ENCODE measurements around the gene IL1F10.
"Not testable (repeated sequence)": the region's sequence is repeated elsewhere in the genome, so short reads cannot be mapped to it uniquely, and the experiment has no call there.

The IL1F10 gene

DNA sequence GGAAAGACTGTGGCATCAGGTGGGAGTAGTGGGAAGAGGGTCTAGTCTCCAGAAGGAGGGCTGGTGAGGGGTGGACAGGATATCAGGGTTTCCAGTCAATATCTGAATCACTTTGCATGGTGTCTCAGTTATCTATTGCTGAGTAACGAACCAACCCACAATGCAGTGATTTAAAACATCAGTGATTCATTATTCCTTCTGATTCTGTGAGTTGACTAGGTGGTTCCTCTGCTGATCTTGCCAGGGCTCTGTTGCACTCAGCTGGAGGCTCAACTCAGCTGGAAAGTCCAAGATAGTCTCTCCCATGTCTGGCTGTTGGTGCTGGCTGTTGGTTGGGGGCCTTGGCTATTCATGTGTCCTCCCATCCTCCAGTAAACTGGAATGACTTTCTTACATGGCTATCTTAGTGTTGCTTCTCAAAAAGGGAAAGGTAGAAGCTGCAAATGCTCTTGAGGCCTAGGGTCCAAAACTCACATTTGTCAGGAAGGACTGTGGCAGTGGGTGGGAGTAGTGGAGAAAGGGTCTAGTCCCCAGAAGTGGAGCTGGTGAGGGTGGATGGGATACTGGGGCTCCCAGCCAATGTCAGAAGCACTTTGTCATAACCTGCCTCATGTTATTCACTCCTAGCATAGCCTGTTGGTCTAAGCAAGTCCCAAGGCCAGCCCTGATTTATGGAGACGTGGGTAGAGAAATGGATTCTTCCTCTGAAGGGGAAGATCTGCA, 13.9 kb downstream of the IL1F10 start:
- DNase-seq: no peak

DNA sequence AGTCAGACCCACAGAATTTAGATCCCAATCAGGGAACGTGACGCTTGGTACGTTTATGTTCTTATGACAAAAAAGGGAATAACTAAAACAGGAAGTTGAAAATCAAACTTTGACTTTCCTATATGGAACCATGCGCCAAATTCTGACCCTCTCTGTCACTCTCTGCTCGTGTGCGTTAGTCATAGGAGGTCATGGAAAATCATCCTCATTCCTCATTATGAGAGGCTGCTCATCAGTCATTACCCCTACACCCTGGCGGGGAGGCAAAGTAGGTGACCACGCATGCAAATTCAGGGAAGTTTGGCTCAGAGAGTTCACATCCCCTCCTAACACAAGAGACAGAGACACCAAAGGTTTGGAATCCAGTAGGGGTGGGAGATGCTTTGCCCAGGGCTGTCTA, 15.5 kb downstream of the IL1F10 start:
- DNase-seq: no peak

DNA sequence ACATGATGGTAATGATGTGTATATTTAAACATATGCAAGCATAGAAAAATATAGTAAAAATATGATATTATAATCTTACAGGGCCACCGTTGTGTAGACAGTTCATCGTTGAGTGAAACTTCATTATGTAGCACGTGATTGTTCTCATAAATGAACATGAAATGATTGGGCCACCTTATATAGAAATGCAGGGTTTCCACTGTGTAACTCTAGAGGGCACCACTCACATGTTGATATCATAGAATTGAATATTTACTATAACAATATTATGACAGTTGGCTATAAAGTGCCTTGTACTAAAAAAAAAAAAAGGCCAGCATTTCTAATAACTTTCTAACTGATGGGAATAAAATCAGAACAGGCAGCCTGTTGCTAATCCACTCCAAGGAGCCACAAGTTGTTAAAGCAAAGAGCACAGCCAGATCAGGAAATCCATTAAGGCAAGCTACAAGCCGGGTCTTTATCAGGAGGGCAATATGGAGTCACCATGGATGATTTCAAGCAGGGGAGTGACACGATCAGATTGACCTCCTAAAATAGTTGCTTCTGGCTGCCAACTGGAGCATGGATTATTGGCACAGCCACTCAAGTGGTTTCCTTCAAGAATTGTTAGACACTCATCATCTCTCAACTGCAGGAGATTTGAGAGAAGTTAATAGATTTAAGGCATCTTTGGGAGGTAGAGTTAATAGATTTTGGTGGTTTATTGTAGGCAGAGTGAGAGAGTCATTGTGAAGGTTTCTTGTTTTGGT, 16.7 kb downstream of the IL1F10 start:
- no peak for DNase-seq

DNA sequence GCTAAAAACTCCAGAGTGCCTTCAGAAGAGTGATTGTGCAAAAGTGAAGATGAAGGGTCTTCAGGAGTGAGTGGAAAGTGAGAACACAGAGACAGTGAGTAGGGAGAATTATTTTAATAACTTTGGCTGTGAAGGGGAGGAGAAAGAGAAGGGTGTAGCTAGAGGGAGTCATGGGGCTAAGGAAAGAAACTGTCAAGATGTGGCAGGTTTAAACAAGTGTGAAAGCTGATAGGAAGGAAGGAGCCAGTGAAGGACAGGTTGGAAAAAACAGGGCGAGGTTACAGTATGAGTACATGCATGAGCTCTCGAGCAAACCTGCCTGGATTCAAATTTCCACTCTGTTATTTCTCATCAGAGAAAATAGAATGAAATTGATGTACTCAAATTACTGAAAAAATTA, 17.8 kb downstream of the IL1F10 start:
- DNase-seq: no peak

DNA sequence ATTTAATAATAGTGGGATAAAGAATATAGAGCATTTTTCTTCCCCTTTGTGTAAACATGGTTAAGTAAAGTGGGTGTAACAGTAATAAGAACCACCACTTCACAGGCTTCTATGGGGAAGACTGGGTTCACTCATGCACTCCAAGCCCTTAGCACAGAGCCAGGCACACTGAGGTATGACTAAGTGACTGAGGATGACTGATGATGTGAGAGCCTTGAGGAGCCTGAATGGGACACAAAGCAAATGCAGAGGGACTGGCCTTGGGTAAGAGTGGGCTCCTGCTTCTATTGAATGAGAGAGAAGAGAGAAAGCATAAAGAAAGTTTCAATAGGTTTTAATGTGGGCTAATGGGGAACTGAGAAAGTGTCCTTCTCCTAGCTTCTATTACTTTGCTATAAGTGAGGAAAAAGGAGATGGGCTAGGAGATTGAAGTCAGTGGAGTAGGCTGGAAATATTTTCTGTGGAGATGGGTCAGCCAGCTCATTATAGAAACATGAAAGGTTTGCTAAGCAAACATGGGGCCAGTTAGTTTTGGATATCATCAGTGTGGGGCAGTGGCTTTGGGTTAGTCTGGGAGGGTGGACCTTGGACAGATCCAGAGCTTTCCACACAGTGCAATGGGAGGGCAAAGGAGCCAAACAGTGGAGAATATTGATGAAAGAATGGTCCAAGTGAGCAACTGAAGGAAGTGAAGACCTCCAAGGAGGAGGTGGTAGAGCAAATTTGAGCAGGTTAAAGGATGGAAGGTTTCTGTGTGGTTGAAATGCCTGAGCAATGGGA, 20.6 kb downstream of the IL1F10 start:
- DNase-seq: no peak

DNA sequence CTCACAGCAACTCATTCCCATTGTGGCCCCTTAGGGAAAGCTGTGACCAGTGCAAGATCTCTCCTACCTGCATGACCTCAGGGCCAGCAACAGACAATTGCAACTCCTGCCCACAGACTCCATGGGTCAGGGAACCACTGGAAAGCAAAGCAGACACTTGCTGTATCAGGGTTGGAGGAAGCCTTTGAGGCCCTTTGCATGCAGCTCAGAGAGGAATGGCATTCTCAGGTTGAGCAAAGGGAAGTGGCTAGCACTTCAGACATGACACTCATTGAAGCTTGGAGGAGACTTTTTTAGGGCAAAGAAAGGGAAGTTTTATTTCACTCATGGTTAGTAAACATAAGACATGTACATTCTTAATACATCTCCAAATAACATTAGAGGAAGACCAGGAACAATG, 22.1 kb downstream of the IL1F10 start:
- DNase-seq: no peak

DNA sequence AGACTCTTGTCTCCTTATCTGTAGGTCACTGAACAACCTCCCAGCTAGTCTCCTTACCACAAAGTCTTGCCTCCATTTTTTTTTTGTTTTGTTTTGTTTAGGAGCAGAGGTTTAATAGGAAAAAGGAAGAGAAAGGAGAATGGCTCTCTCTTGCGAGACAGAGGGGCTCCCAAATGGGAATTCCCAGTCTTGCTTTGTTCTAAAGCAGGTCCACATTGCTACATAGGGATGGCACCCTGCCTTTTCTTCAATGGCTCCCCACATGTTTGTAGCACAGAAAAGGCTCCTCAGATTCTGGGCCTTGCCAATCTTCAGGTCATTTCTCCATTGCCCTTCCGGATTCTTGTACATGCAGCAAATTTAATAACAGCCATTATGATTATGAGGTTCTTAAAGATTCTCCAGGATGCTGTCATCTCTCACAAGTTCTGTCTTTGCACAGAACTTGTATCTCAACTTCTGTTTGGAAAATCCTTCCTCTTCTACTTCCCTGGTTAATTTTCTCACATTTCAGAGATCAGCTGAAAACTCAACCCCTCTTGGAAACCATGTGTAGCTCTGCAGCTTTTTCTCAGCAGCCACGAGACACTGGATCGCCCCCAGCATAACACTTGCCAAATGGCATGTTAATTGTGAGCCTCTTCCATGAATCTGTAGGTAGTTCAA, 23.6 kb downstream of the IL1F10 start:
- DNase-seq: no peak

DNA sequence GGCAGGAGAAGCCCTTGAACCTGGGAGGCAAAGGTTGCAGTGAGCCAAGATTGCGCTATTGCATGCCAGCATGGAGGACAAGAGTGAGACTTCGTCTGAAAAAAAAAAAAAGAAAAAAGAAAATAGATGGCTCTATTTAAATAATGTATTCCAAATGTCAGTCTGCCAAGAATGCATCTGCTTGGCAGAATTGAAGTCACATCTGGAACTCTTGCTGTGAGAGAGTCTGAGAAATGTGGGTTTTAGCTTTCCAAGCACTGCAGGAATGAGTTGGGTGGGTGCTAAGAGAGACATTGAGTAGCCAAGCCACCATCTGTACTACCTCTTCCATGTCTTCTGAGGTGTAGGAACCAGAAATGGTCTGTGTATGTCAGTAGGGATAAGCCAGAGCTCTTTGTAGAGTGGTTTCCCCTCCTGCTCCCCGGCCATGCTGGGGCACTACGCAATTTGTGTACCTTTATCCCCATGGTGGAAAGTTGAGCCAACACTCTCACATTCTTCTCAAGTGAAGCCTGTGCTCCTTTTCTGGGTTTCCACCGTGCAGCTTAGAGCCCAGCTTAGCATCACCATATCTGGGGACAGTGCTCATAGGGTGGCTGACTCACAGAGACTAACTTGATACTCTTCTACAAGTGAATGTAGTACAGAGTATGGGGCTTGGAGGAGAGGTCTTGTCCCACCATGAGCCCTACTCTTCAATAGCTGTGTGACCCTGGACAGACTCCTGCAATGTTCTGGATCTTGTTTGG, 25.3 kb downstream of the IL1F10 start:
- DNase-seq: no peak

DNA sequence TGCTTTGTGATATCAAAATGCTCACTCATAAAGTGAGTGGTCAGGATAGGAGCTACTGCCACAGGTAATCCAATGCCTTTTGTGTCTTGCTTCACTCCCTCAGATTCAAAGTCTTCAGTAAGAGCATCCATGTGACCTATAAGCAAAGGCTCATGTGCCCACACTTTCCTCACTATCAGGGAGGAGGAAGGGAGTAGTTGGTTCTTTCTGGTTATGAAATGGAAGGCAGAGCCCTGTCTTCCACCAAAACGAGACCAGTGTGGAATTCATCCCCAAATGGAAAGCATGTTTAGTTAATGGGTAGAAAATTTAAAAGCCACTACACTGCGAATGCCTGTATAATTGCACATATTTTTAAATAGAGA, 25.8 kb downstream of the IL1F10 start:
- DNase-seq: no peak

DNA sequence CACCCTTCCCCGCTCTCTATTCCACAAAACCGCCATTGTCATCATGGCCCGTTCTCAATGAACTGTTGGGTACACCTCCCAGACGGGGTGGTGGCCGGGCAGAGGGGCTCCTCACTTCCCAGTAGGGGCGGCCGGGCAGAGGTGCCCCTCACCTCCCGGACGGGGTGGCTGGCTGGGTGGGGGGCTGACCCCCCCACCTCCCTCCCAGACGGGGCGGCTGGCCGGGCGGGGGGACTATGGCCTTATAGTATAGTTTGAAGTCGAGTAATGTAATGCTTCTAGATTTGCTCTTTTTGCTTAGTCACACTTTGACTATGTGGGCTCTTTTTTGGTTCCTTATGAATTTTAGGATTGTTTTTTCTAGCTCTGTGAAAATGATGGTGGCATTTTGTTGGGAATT, 28.5 kb downstream of the IL1F10 start:
- DNase-seq: not testable (repeated sequence)

DNA sequence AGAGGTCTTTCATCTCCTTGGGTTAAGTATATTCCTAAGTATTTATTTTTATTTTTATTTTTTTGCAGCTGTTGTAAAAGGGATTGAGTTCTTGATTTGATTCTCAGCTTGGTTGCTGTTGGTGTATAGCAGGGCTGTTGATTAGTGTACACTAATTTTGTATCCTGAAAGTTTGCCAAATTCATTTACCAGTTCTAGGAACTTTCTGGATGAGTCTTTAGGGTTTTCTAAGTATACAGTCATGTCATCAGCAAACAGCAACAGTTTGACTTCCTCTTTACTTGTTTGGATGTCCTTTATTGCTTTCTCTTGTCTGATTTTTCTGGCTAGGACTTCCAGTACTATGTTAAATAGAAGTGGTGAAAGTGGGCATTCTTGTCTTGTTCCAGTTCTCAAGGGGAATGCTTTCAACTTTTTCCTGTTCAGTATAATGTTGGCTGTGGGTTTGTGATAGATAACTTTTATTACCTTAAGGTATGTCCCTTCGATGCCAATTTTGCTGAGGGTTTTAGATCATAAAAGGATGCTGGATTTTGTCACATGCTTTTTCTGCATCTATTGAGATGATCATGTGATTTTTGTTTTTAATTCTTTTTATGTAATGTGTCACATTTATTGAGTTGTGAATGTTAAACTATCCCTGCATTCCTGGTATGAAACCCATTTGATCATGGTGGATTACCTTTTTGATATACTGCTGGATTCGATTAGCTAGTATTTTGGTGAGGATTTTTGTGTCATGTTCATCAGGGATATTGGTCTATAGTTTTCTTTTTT, 29.3 kb downstream of the IL1F10 start:
- not testable (repeated sequence) for DNase-seq

DNA sequence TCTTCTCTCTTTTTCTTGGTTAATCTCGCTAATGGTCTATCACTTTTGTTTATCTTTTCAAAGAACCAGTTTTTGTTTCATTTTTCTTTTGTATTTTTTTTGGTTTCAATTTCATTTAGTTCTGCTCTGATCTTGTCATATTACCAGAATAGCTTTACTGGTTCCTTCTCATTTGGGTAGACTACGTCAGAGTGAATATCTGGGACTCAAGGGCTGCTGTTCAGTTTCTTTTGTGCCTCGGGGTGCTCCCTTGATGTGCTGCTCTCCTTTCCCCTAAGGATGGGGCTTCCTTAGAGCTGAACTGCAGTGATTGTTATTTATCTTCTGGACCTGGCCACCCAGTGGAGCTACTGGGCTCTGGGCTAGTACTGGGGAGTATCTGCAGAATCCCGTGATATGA, 30.3 kb downstream of the IL1F10 start:
- no peak for DNase-seq

DNA sequence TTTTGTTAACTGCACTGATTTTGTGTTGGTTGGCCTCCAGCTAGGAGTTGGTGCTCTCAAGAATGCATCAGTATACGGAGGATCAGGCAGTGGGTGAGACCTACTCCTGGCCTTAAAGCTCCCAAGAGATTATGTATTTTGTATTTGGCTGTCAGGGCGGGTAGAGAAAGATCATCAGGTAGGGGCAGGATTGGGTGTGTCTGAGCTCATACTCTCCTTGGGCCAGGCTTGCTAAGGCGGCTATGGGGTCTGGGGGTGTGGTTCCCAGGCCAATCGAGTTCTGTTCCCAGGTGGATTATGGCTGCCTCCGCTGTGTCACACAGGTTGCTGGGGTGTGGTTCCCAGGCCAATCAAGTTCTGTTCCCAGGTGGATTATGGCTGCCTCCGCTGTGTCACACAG, 30.8 kb downstream of the IL1F10 start:
- DNase-seq: no peak

DNA sequence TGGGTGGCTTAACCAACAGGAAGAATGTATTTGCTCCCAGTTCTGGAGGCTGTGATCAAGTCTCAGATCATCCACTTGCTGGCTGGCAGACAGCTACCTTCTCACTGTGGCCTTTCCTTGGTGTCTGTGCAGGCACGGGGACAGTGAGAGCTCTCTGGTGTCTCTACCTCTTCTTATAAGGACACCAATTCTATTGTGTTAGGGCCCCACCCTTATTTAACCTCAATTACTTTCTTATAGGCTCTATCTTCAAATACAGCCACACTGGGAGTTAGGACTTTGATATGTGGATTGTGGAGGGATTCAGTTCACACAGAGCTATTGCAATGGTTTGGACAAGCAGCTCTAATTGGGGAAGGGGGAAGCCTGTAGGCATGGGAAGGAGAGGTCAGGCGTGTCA, 34.4 kb downstream of the IL1F10 start:
- DNase-seq: no peak

DNA sequence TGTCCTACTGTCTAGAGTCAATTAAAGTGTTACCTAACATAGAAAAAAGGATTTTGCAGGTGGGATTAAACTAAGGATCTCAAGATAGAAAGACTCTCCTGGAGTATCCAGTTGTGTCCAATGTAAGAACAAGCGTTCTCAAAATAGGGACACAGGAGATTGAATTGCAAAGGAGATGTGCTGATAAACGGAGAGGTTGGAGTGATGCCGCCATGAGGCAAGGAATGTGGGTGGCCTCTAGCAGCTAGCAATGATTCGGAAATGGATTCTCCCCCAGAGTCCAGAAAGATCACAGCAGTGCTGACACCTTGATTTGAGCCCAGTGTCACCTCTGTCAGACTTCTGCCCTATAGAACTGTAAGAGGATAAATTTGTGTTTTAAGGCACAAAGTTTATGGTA, 35.5 kb downstream of the IL1F10 start:
- no peak for DNase-seq

DNA sequence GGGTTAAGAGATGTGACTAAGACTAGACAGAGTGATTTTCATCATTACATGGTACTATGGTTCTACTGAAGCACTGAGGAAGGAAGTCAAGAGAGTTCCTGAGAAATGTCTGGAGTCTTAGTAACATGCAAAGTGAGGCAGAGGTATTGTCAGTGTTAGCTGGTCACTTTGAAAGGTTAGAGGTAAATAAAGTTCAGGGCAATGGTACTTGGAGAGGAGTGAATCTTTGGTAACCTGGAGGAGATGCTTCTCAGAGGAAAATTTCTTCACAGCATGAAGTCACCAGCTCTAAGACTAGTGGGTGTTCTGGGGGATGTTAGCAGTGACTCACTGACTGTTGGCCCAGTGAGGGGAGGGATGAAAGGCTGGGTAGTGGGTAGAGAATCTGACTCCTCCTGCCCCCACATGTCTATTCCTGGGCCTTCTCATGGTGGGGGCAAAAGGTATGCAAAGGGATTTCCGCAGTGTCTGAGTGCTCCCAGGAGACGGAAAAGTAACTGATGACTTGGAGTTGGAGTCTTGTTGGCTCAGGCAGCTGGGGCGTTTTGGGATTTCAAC, 36.4 kb downstream of the IL1F10 start:
- no peak for DNase-seq

DNA sequence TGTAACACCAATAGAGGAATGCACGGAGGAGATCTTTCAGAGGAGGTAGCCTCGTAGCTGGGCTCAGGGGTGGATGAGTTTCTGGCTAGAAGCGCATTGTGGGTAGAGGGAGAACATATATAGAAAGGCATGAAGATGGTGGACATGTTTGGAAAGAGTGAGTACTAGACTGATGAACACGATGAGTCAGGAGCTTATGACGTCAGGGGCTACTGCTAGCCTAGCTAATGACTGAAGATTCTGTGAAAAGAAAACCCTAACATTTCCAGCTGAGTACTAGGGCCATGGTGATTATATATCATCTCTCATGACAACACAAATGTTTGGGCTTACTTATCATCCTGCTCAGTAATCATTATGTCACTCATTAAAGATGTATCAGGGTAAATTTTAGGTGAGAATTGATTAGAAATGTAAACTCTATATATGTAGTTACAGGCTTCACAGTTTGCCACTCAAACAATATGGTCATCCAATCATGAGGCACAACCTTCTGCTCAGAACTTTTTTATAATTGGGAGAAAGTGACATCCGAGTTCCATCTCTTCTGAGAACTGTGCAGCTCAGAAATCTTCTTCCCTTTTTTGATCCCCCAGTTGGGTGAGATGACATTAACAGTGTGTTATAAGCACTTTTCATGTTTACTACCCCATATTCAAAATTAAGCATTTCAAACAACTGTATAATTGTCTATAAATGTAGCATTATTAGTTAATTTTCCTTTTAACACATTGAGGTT, 37.4 kb downstream of the IL1F10 start:
- DNase-seq: no peak

DNA sequence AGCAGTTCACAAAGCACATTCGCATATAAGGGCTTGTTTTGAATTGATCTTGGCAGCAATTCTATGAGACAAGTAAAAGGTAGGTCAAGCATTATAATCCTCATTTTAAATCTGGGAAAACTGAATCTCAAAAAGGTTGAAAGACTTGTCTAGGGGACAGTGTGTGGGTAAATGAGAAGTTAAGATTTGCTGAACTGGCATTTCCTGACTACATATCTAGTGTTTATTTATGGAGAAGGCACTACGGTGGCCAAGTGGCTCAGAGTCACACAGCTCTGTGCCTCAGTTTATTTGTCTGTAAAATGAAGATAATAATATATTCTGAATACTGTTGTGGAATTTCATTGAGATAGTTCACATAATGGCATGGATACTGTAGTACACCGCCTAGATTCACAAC, 43.4 kb downstream of the IL1F10 start:
- DNase-seq: no peak

DNA sequence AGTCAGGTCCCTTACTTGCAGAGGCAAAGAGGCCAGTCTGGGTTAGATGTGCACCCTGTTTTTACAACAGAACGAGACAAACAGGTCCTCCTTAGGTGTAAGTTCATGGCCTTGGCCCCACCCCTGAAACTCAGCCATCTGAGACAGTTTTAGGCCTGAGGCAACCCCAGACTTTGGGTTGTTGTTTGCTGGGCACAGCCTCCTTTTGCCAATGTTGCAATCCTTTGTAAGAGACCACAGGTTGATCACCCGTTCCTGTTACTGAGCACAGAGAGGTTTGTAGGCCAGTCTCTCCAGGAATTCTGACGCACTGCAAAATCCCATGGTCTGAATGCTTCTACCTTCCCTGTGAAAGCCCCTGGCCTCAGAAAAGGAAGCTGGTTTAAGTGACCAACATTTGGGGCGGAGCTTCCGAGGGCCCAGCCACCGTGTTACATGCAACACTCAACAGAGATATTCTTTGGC, 44.1 kb downstream of the IL1F10 start:
- no peak for DNase-seq

DNA sequence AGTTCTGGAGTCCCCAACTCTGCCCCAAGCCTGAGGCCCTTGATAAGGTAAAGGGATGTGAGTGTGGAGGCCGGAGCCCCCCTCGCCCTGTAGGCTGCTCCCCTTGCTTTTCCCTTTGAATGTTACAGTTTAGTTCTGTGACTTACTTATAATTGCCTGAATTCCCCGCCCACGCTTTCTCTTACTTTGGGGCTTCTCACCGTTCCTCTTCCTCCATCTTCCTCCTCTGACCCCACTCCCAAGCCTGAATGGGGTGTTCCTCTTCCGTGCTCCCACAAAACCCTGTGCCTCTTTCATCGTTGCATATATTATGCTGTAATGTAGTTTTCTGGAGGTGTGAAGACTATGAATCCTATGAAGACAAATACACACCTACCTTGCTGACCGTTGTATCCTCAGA, 44.7 kb downstream of the IL1F10 start:
- DNase-seq: no peak

DNA sequence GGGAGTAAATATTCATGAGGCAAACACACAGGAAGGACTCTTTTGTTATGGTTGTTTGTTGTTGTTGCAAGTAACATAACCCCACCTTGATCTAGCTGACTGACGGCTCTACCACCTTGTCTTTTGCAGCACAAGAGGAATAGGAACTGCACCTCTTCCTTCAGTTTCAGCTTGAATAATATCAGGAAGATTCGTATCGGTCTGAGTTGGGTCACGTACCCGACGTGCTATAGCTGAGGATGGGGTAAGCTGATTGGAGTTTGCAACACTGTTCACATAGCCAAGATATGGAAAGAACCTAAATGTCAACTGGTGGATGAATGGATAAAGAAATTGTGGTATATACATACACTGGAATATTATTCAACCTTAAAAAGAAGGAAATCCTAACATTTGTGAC, 45.1 kb downstream of the IL1F10 start:
- DNase-seq: no peak

All from NCI-H345 (cell line).